ENCODE results near the gene CENPU. TPM values are rescaled to one million over a fixed set of nuclear protein-coding genes. Genes with fewer than 3 reads are reported as not detected.

Gene CENPU
- total and polyA plus RNA-seq, 2 of the 8 experiments (the other 6 are each of a cell fraction or from before 2014, with no cell fraction given): 32.1 to 122 TPM

- Histone ChIP-seq H3K23ac (ENCODE audit: insufficient read length) (no peak overlapping the region), H2BK120ac (replicated peaks; ENCODE audit: low read depth, low read length) (no peak overlapping the region), H3K27ac (ENCODE audit: low read depth, low read length) (no peak overlapping the region), H3K9me3 (ENCODE audit: insufficient read depth in 2 of 2, low read depth in 1 of 2, low read length in 1 of 2) (no peaks in the 10 kb centered on the region), H3K14ac (ENCODE audit: insufficient read length) (no peak overlapping the region), H3K4me2 (ENCODE audit: insufficient read depth in 1 of 2, low read depth in 2 of 2, low read length in 2 of 2) (no peak overlapping the region), H3K9ac (replicated peaks in 1 of 4; ENCODE audit: extremely low read depth in 1 of 4, low read depth in 3 of 4, low read length in 3 of 4) (no peak overlapping the region), H3K4ac (replicated peaks; ENCODE audit: insufficient read length, low read depth, low read length) (no peak overlapping the region), H4K20me1 (replicated peaks in 1 of 2; ENCODE audit: control insufficient read depth in 1 of 2, insufficient read depth in 2 of 2, low read length in 2 of 2) (peaks cover 0 to 2% of the 10 kb centered on the region in 2 experiments), H2AK5ac (ENCODE audit: low read depth, low read length) (no peak overlapping the region), H2BK15ac (ENCODE audit: low read length) (no peak overlapping the region), H3K36me3 (ENCODE audit: control insufficient read depth in 2 of 4, insufficient read depth in 4 of 4, low read length in 3 of 4) (peaks cover 0 to 56% (median 24%) of the 10 kb centered on the region in 4 experiments; a peak in 5 of 8 replicates), H3K4me3 (ENCODE audit: extremely low read depth in 1 of 4, insufficient read depth in 2 of 4, low read depth in 3 of 4, low read length in 4 of 4) (no peak overlapping the region), H4K5ac (ENCODE audit: insufficient read length, low read depth, low read length) (no peak overlapping the region), H4K8ac (ENCODE audit: extremely low read depth, insufficient read depth, low read length) (no peak overlapping the region), H3K23me2 (ENCODE audit: low read depth, low read length) (no peaks in the 10 kb centered on the region), H3K56ac (replicated peaks; ENCODE audit: insufficient read length, low read depth, low read length) (no peak overlapping the region), H2BK20ac (ENCODE audit: low read length) (no peak overlapping the region), H4K91ac (replicated peaks; ENCODE audit: insufficient read length, low read length) (no peak overlapping the region), H3K4me1 (replicated peaks in 1 of 4; ENCODE audit: control insufficient read depth in 3 of 4, insufficient read depth in 4 of 4, low read length in 3 of 4) (peaks cover 0 to 7% (median 3%) of the 10 kb centered on the region in 4 experiments; a peak in 5 of 7 replicates), H3K27me3 (replicated peaks in 1 of 4; ENCODE audit: control insufficient read depth in 3 of 4, extremely low read depth in 1 of 4, insufficient read depth in 3 of 4, low read length in 3 of 4) (no peaks in the 10 kb centered on the region), H2BK12ac (ENCODE audit: low read depth, low read length) (no peak overlapping the region), H3K79me1 (ENCODE audit: low read depth, low read length) (no peaks in the 10 kb centered on the region), H3K18ac (ENCODE audit: extremely low read depth, low read length) (no peak overlapping the region), H2AFZ (ENCODE audit: low read length) (no peak overlapping the region), H3K79me2 (ENCODE audit: control insufficient read depth in 1 of 2, insufficient read depth in 2 of 2, low read length in 2 of 2) (no peaks in the 10 kb centered on the region), H2BK5ac (ENCODE audit: low read depth, low read length) (no peak overlapping the region)
- TF ChIP-seq SP1 (IDR thresholded peaks at IDR 0.05; ENCODE audit: low read depth, low read length) (no peak), TCF12 (IDR thresholded peaks at IDR 0.05; ENCODE audit: low read depth, low read length) (no peak), JUND (IDR thresholded peaks at IDR 0.05; ENCODE audit: low read length) (no peak), MAFK (IDR thresholded peaks at IDR 0.05; ENCODE audit: low read depth, low read length) (no peak), HDAC6 (IDR thresholded peaks at IDR 0.05; ENCODE audit: low read depth, low read length) (no peak), USF2 (IDR thresholded peaks at IDR 0.05; ENCODE audit: low read length) (no peak), CHD1 (IDR thresholded peaks at IDR 0.05; ENCODE audit: low read depth, low read length) (no peak), POLR2AphosphoS5 (IDR thresholded peaks at IDR 0.05; ENCODE audit: low read depth, low read length) (no peak), KDM4A (IDR thresholded peaks at IDR 0.05; ENCODE audit: low read depth, low read length, severe bottlenecking) (no peak), EP300 (IDR thresholded peaks at IDR 0.05; ENCODE audit: borderline replicate concordance in 1 of 2, low read depth in 2 of 2, low read length in 2 of 2) (no peak)
- no peak for FAIRE-seq
- DNase-seq (ENCODE audit: low read depth in 1 of 2, low spot score in 2 of 2): no peak
- 86% methylated on average over 5 of the region's 5 CpGs; no CpG with 5 or more reads in 1 of the 2 experiments for WGBS, 2 experiments (ENCODE audit: extremely low coverage in 1 of 2, insufficient coverage in 1 of 2, insufficient read length in 1 of 2, insufficient replicate concordance in 2 of 2, low coverage in 1 of 2, low lambda C conversion rate in 2 of 2, missing lambda C conversion rate in 1 of 2)
- CTCF ChIA-PET (ENCODE audit: partially characterized antibody): interaction anchor here (0.9 kb wide), 1 partner anchor 429 kb away, joined by 4 read pairs; no protein-coding TSS in a partner anchor
- POLR2A ChIA-PET (ENCODE audit: partially characterized antibody): interaction anchor here (1.4 kb wide), 1 partner anchor 23 kb away, joined by 3 read pairs; no protein-coding TSS in a partner anchor
These were observed 40.8 kb downstream of the CENPU start for GRCh38 chr4:184693056-184693455.

All from H1 (cell line).